Right lobe of liver (tissue), 6 donors: ENCODE measurements around the gene NFATC1. TPM values are rescaled to one million over a fixed set of nuclear protein-coding genes. Genes with fewer than 3 reads are reported as not detected.

ENCODE experiments used
- ATAC-seq, 4 donors: fragments of 200-7000 bp; cut with Tn5 transposase; one replicate each; pipeline ENCODE4 v1.9.1; 2020; ENCODE audit warnings: mild to moderate bottlenecking in 4 of 4, moderate library complexity in 4 of 4
- DNase-seq, 3 donors: peaks; one replicate each; pipeline ENCODE4 v3.0.0-alpha.2; 2020
- H3K27ac ChIP-seq, 3 donors: fragments of 200-600 bp; one replicate each; pipeline ENCODE4 v1.8.0; 2022
- H3K27me3 ChIP-seq, 2 donors: fragments of 200-600 bp; one replicate each; pipeline ENCODE4 v1.8.0; 2022
- H3K36me3 ChIP-seq, 4 donors: fragments of 200-600 bp; sonication (generic) in 1 of 4; one replicate each; pipeline versions ENCODE4 v1.5.1 to v1.8.0; 2017 to 2022; ENCODE audit warnings: control low read depth in 1 of 4
- H3K4me1 ChIP-seq, 4 donors: fragments of 200-600 bp; sonication (generic) in 1 of 4; one replicate each; pipeline versions ENCODE4 v1.5.1 to v1.8.0; 2017 to 2022; ENCODE audit warnings: control low read depth in 1 of 4
- H3K4me3 ChIP-seq, 3 donors: fragments of 200-600 bp; one replicate each; pipeline ENCODE4 v1.8.0; 2022
- H3K9me3 ChIP-seq, 4 donors: fragments of 200-600 bp; sonication (generic) in 1 of 4; one replicate each; pipeline versions ENCODE4 v1.5.1 to v1.8.0; 2017 to 2022; ENCODE audit warnings: control low read depth in 1 of 4
- POLR2A ChIP-seq: fragments of 450-650 bp; IDR thresholded peaks from one replicate; pipeline ENCODE4 v1.6.1; 2017; ENCODE audit warnings: antibody characterized with exemption, mild to moderate bottlenecking
- WGBS: methylation state at CpG from one replicate; pipeline ENCODE4 v1.1.6; 2018; ENCODE audit warnings: low coverage, low lambda C conversion rate; ENCODE audit not compliant: insufficient coverage; ENCODE audit errors: missing lambda C conversion rate; 5-methylcytosine and 5-hydroxymethylcytosine counted together
- intact Hi-C, 2 donors: fragments of 100-400 bp; cut with DNase I; formaldehyde crosslinking; loops; one replicate each; pipeline versions ENCODE4 v1.11.2 to v1.14.1; 2022
- total RNA-seq, 6 experiments: library from RNA; depleted of rRNA in 2 of 6; stranded (reverse); fragments of >200 nt in 2 of 6; fragmentation: NEBNext Ultra II Directional in 3 of 6; extraction: Animal tissue kit (Norgen Biotek cat#: 25700) in 3 of 6; gene quantifications; one replicate each; pipeline versions ENCODE4 v1.1.0 to v1.2.4, GENCODE V29; 2016 to 2023
- TF ChIP-seq, protein P1 (sequence below), 4 donors: fragments of 200-600 bp in 3 of 4; fragments of 450-650 bp in 1 of 4; IDR thresholded peaks; one replicate each; pipeline versions ENCODE4 v1.5.1 to v1.8.0; 2016 to 2022; ENCODE audit warnings: antibody characterized with exemption in 4 of 4, mild to moderate bottlenecking in 2 of 4
- donor health status: DM: no; HTN: yes; CAD: no.
- donor health status: DM: no; HTN: no; CAD: no.
- donor health status: DM: no; HTN: no; CAD: no.
- donor health status: DM: no; HTN: yes; CAD: no.
- donor health status: DM: no; HTN: yes; CAD: no.

Gene NFATC1
- total RNA-seq, 6 experiments from 2014 or later = 1.00 to 4.3 (median 2.9) TPM

DNA sequence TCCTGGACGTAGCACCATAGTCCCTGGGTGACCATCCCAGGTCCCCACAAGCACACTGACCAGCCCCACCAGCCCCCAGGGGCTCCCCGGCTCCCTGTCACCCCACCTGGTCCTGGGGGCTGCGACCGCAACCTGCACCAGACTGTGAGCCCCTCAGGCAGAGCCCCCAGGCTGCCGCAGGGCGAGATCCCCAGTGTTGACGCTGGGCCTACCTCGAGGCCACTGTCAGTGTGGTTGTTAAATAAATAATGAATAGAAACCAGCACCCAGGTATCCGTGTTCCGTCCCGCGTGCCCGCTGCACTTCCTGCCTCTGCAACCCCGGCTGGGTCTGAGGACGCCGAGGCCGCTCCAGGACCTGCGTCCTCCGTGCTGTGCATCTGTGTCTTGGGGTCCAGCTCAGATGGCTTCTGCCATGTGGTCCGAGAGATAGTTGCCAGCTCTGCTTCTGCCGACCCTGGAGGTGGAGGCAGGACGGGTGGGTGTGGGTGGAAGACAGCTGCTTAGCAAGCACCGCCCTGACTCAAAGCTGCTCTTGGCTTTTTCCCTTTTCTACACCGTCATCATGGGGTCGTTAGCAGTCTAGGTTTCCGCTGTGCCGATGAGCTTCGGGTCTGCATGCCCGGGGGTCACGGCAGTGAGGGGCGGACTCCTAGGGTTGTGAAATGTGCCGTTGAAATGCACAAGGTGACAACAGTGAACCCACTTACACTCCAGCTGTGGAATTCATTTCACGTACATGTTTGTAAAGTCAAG lies 74.2 kb downstream of the NFATC1 start:
- 71% methylated on average over 8 of the region's 33 CpGs for WGBS

GRCh38 chr18:79470547-79470946 lies 74.8 kb downstream of the NFATC1 start:
- DNase-seq = no peak
- Histone ChIP-seq H3K9me3 (no peaks in the 10 kb centered on the region), H3K4me1 (no peaks in the 10 kb centered on the region), H3K27me3 (no peaks in the 10 kb centered on the region), H3K36me3 (no peaks in the 10 kb centered on the region), H3K27ac (no peak overlapping the region), H3K4me3 (no peak overlapping the region)
- no peak for ATAC-seq
- WGBS = 88% methylated on average over 7 of the region's 21 CpGs
- no peak for TF ChIP-seq POLR2A
- TF ChIP-seq, protein P1, sequence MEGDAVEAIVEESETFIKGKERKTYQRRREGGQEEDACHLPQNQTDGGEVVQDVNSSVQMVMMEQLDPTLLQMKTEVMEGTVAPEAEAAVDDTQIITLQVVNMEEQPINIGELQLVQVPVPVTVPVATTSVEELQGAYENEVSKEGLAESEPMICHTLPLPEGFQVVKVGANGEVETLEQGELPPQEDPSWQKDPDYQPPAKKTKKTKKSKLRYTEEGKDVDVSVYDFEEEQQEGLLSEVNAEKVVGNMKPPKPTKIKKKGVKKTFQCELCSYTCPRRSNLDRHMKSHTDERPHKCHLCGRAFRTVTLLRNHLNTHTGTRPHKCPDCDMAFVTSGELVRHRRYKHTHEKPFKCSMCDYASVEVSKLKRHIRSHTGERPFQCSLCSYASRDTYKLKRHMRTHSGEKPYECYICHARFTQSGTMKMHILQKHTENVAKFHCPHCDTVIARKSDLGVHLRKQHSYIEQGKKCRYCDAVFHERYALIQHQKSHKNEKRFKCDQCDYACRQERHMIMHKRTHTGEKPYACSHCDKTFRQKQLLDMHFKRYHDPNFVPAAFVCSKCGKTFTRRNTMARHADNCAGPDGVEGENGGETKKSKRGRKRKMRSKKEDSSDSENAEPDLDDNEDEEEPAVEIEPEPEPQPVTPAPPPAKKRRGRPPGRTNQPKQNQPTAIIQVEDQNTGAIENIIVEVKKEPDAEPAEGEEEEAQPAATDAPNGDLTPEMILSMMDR (IDR thresholded peaks at IDR 0.05) = no peak
- intact Hi-C loops = no loop called here

More for the DNA sequence above, 74.2 kb downstream of the NFATC1 start:
- ATAC-seq = no peak
- Histone ChIP-seq H3K9me3 (no peaks in the 10 kb centered on the region), H3K36me3 (no peaks in the 10 kb centered on the region), H3K4me1 (no peaks in the 10 kb centered on the region), H3K4me3 (no peak overlapping the region), H3K27ac (no peak overlapping the region), H3K27me3 (no peaks in the 10 kb centered on the region)
- intact Hi-C loops = no loop called here
- DNase-seq = no peak
- TF ChIP-seq, protein P1 (IDR thresholded peaks at IDR 0.05) = no peak
- TF ChIP-seq POLR2A = no peak

- H3K27ac ChIP-seq = no peak overlapping the region
- TF ChIP-seq, protein P1 (IDR thresholded peaks at IDR 0.05) = no peak
- TF ChIP-seq POLR2A = no peak
- no peaks in the 10 kb centered on the region for H3K27me3 ChIP-seq
- no peaks in the 10 kb centered on the region for H3K36me3 ChIP-seq
- no peaks in the 10 kb centered on the region for H3K9me3 ChIP-seq
- no peaks in the 10 kb centered on the region for H3K4me1 ChIP-seq
- intact Hi-C loops = no loop called here
- ATAC-seq (no peak), DNase-seq (no peak)
- no peak overlapping the region for H3K4me3 ChIP-seq
- 92% methylated on average over 11 of the region's 16 CpGs for WGBS
Observed at GRCh38 chr18:79471046-79471445, 75.3 kb downstream of the NFATC1 start.

GRCh38 chr18:79471597-79471996 lies 75.9 kb downstream of the NFATC1 start:
- TF ChIP-seq POLR2A = no peak
- TF ChIP-seq, protein P1 (IDR thresholded peaks at IDR 0.05) = no peak
- WGBS = 95% methylated on average over 5 of the region's 16 CpGs
- ATAC-seq (no peak), DNase-seq (no peak)
- H3K9me3 ChIP-seq = no peaks in the 10 kb centered on the region
- H3K4me1 ChIP-seq = no peaks in the 10 kb centered on the region
- no peak overlapping the region for H3K27ac ChIP-seq
- no peaks in the 10 kb centered on the region for H3K36me3 ChIP-seq
- intact Hi-C loops = no loop called here
- no peak overlapping the region for H3K4me3 ChIP-seq
- H3K27me3 ChIP-seq = no peaks in the 10 kb centered on the region
